Neutrophil (primary cell): ENCODE data around the gene PMEPA1.

Experiments used
- H3K27ac ChIP-seq: fragments of 200-600 bp; sonication (generic); 2 replicates; pipeline ENCODE4 v1.5.1; 2016; ENCODE audit warnings: mild to moderate bottlenecking, moderate library complexity
- H3K27me3 ChIP-seq: fragments of 200-600 bp; sonication (generic); 2 replicates; pipeline ENCODE4 v1.6.0; 2016; ENCODE audit warnings: mild to moderate bottlenecking
- H3K36me3 ChIP-seq: fragments of 200-600 bp; sonication (generic); 2 replicates; pipeline ENCODE4 v1.5.1; 2017
- H3K4me1 ChIP-seq, 2 experiments: fragments of 200-600 bp in 1 of 2; sonication (generic) in 1 of 2; 1 replicate in 1 of 2; 2 replicates in 1 of 2; pipeline versions ENCODE4 v1.5.1 to v1.6.1; 2013 to 2016; ENCODE audit warnings: low read depth in 1 of 2, low read length in 1 of 2, mild to moderate bottlenecking in 1 of 2, moderate library complexity in 1 of 2; ENCODE audit not compliant: control insufficient read depth in 1 of 2, insufficient read depth in 1 of 2
- H3K4me3 ChIP-seq, 2 experiments: fragments of 200-600 bp in 1 of 2; sonication (generic) in 1 of 2; 1 replicate in 1 of 2; 2 replicates in 1 of 2; pipeline ENCODE4 v1.5.1; 2013 to 2016; ENCODE audit warnings: low read depth in 1 of 2, low read length in 1 of 2, mild to moderate bottlenecking in 1 of 2, moderate library complexity in 1 of 2
- H3K9me3 ChIP-seq: fragments of 200-600 bp; sonication (generic); 2 replicates; pipeline ENCODE4 v1.5.1; 2016
- TF ChIP-seq, protein P1 (sequence below): fragments of 200-600 bp; sonication (generic); IDR thresholded peaks from 2 replicates; pipeline ENCODE4 v1.5.1; 2016; ENCODE audit warnings: antibody characterized with exemption

PMEPA1 gene, protein sequence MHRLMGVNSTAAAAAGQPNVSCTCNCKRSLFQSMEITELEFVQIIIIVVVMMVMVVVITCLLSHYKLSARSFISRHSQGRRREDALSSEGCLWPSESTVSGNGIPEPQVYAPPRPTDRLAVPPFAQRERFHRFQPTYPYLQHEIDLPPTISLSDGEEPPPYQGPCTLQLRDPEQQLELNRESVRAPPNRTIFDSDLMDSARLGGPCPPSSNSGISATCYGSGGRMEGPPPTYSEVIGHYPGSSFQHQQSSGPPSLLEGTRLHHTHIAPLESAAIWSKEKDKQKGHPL

DNA sequence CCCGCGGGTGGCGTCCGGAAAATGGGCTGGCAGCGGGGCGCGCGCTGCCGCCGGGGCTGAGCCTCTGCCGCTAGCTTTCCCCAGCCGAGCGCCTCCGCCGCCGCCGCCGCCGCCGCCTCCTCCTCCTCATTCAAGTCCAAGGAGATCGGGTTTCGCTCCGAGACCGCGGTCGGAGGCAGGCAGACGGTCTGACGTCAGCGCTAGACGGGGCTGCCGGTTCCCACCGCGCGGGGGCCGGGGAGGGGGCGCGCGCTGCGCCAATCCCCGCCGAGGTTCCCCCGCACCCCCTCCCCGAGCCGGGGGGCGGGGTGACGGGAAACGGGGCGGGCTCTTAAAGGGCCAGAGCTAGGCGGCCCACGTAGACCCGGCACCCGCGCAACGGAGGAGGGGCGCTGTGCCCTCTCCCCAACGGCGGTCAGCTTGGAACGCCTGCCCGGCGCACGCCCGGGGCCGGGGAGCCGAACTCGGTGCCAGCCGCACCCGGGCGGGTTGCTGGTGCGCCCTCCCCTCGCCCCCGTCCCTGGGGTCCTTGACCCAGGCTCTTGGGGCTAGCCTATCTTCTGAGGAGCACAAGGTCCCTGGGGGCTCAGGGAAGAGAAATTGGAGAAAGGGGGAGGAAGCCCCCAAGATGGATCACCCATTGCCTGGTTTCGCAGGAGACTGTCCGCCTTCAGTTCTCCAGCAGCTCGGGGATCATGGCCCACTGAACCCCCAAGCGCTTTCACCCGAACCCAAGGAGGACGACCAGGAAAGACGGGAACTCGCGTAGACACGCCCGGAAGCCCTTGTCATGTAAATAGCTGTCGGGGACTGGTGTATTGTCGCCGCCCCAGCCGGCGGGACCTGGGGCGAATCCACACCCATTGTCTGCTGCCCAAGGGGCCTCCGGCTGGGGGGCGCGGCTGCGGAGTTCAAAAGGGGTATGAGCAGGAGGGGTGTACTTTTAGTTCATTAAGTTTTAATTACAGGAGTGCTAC, at the start of gene PMEPA1:
PMEPA1 (minus strand) TSS at position 193 of the 977 bp plus-strand sequence. CDS start 433 bp downstream, outside the sequence.
- H3K27ac ChIP-seq = no peak within 1 kb of the TSS
- no peaks in the 10 kb centered on the region for H3K9me3 ChIP-seq
- H3K36me3 ChIP-seq = no peaks in the 10 kb centered on the region
- H3K4me1 ChIP-seq = peaks cover 17 to 22% of the 10 kb centered on the region in 2 experiments
- peaks cover 80% of the 10 kb centered on the region for H3K27me3 ChIP-seq
- TF ChIP-seq, protein P1, sequence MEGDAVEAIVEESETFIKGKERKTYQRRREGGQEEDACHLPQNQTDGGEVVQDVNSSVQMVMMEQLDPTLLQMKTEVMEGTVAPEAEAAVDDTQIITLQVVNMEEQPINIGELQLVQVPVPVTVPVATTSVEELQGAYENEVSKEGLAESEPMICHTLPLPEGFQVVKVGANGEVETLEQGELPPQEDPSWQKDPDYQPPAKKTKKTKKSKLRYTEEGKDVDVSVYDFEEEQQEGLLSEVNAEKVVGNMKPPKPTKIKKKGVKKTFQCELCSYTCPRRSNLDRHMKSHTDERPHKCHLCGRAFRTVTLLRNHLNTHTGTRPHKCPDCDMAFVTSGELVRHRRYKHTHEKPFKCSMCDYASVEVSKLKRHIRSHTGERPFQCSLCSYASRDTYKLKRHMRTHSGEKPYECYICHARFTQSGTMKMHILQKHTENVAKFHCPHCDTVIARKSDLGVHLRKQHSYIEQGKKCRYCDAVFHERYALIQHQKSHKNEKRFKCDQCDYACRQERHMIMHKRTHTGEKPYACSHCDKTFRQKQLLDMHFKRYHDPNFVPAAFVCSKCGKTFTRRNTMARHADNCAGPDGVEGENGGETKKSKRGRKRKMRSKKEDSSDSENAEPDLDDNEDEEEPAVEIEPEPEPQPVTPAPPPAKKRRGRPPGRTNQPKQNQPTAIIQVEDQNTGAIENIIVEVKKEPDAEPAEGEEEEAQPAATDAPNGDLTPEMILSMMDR = no peak
- peak within 1 kb of the TSS; percentile 51 to 53 for H3K4me3 ChIP-seq

GRCh38 chr20:57757767-57758166, 48.0 kb upstream of the PMEPA1 start:
- H3K27me3 ChIP-seq = no peaks in the 10 kb centered on the region
- no peak overlapping the region for H3K4me3 ChIP-seq
- H3K4me1 ChIP-seq = no peaks in the 10 kb centered on the region
- H3K9me3 ChIP-seq = no peaks in the 10 kb centered on the region
- H3K27ac ChIP-seq = no peak overlapping the region
- TF ChIP-seq, protein P1 = no peak
- no peaks in the 10 kb centered on the region for H3K36me3 ChIP-seq

GRCh38 chr20:57756921-57757320, 47.1 kb upstream of the PMEPA1 start:
- no peak overlapping the region for H3K27ac ChIP-seq
- no peaks in the 10 kb centered on the region for H3K36me3 ChIP-seq
- H3K4me1 ChIP-seq = no peaks in the 10 kb centered on the region
- TF ChIP-seq, protein P1 = no peak
- no peaks in the 10 kb centered on the region for H3K27me3 ChIP-seq
- H3K4me3 ChIP-seq = no peak overlapping the region
- no peaks in the 10 kb centered on the region for H3K9me3 ChIP-seq

DNA sequence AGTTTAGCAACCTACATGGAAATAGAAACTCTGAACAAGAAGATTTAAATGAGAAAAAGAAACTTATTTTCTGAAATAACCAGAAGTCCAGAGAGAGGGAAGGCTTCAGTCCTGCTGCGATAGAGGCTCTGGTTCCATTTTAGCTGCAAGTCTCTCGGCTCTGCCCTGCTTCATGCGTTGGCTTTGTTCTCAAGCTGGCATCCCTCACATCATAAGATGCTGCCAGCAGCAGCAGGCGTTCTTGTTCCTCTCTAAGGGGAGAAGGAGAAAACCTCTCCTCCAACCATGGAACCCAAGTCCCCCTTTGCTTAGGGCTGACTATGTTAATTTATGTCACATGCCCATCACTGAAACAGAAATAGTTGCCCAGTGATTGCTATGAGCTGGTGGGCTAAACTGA, 46.4 kb upstream of the PMEPA1 start:
- Histone ChIP-seq H3K9me3 (no peaks in the 10 kb centered on the region), H3K36me3 (no peaks in the 10 kb centered on the region), H3K27me3 (no peaks in the 10 kb centered on the region), H3K27ac (no peak overlapping the region), H3K4me1 (no peaks in the 10 kb centered on the region), H3K4me3 (no peak overlapping the region)
- TF ChIP-seq, protein P1 = no peak

DNA sequence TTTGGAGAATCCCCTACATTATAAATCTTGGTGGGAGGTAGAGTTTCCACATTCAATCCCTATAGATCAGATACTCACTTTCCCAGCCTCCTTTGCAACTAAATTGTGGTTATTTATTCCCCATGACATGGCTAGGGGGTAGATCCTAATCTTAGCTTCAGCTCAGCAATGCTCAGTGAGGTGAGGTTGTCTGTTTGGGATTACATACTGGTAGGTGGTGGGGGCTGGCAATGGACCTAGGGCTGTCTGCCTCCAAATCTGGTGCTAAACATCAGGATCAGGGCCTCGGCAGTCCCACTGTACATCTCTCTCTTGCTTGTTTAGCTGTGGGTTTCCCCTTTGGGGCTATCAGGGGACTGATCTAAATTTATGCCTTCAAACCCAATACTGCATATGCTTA, 45.8 kb upstream of the PMEPA1 start:
- H3K27me3 ChIP-seq = peaks cover 5% of the 10 kb centered on the region
- H3K9me3 ChIP-seq = no peaks in the 10 kb centered on the region
- H3K4me1 ChIP-seq = no peaks in the 10 kb centered on the region
- no peak overlapping the region for H3K4me3 ChIP-seq
- no peak overlapping the region for H3K27ac ChIP-seq
- H3K36me3 ChIP-seq = no peaks in the 10 kb centered on the region
- TF ChIP-seq, protein P1 = no peak
